Measurements from ENCODE around the gene BRAT1.

DNA sequence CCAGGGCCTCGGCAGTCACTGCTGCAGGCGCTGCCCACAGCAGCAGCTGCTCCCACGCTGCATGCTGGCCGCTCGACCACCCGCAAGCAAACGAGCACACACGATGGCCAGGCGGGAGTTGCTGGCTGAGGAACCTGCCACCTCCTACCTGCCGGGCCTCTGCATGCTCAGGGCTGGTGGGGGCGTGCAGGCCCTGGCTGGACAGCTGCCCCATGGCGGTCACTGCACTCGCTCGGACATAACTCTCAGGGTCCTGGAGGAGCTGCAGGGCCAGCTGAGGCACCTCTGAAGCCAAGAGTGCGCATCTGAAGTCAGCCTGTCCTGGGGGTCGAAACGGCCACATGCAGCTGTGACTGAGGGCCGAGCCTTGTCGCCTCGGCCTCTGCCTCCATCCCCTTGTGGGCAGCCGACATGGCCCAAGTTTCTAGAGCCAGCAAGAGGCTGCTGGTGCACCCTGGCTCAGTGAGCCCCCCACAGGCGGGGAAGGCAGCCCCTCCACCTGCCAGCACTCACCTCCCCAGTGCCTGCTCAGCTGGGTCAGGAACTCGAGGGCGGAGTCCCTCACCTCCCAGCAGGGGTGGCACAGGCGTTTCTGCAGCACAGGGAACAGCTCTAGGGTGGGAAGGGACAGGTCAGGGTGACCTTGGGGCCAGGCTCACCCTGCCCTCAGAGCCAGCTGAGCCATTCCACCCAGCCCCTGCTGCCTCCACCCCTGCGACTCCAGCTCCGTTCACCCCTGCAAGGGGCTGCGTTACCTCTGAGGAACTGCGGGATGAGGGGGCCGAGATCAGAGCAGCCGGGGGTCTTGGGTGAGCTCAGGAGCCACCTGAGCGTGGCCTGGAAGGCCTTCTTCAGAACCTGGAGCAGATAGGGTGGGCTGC, 16.1 kb downstream of the BRAT1 start:
- no peak for TF ChIP-seq POLR2AphosphoS5 (IDR thresholded peaks at IDR 0.05)
- TF ChIP-seq CTCF (IDR thresholded peaks at IDR 0.05) = no peak
- TF ChIP-seq POLR2A (IDR thresholded peaks at IDR 0.05) = no peak
- no peak for TF ChIP-seq EP300 (IDR thresholded peaks at IDR 0.05)

Measured in sigmoid colon (tissue), 4 donors.